Vagina (tissue), 2 donors: Measurements from ENCODE around the gene RPS26. TPM values are rescaled to one million over a fixed set of nuclear protein-coding genes. Genes with fewer than 3 reads are reported as not detected.

Source experiments
- DNase-seq, 2 donors: peaks; one replicate each; pipeline ENCODE4 v3.0.0-alpha.2; 2017; ENCODE audit errors: extremely low spot score in 2 of 2
- H3K27ac ChIP-seq: fragments of 200-600 bp; sonication (generic); one replicate; pipeline ENCODE4 v1.5.1; 2019
- H3K27me3 ChIP-seq: fragments of 200-600 bp; sonication (generic); one replicate; pipeline ENCODE4 v1.5.1; 2019
- H3K36me3 ChIP-seq, 2 donors: fragments of 200-600 bp; sonication (generic); one replicate each; pipeline ENCODE4 v1.5.1; 2017 to 2019
- H3K4me1 ChIP-seq: fragments of 200-600 bp; sonication (generic); one replicate; pipeline ENCODE4 v1.5.1; 2019
- H3K4me3 ChIP-seq, 2 donors: fragments of 200-600 bp; sonication (generic); 1 replicate in 1 of 2; 2 replicates in 1 of 2; pipeline ENCODE4 v1.5.1; 2016 to 2019
- H3K9me3 ChIP-seq: fragments of 200-600 bp; sonication (generic); one replicate; pipeline ENCODE4 v1.5.1; 2019
- POLR2A ChIP-seq, 2 donors: fragments of 450-650 bp; IDR thresholded peaks; one replicate each; pipeline ENCODE4 v1.6.1; 2017; ENCODE audit warnings: antibody characterized with exemption in 2 of 2, mild to moderate bottlenecking in 2 of 2, moderate library complexity in 2 of 2
- POLR2AphosphoS5 ChIP-seq, 2 donors: sonication (generic); formaldehyde crosslinking; IDR thresholded peaks; one replicate each; pipeline ENCODE4 v1.9.0; 2017; ENCODE audit warnings: antibody characterized with exemption in 2 of 2, mild to moderate bottlenecking in 2 of 2, low read depth in 1 of 2; ENCODE audit not compliant: insufficient read depth in 1 of 2
- intact Hi-C: fragments of 100-400 bp; cut with DNase I; formaldehyde crosslinking; loops from one replicate; pipeline ENCODE4 v1.15.1; 2023
- total RNA-seq: library from RNA; depleted of rRNA; stranded (reverse); fragments of >200 nt; gene quantifications from one replicate; pipeline ENCODE4 v1.2.3, GENCODE V29; 2016
- TF ChIP-seq, protein P1 (sequence below), 3 experiments: fragments of 450-650 bp in 2 of 3; fragments of 200-600 bp in 1 of 3; sonication (generic) in 1 of 3; IDR thresholded peaks; one replicate each; pipeline ENCODE4 v1.5.1; 2017 to 2019; ENCODE audit warnings: antibody characterized with exemption in 3 of 3, mild to moderate bottlenecking in 2 of 3, moderate library complexity in 2 of 3

Gene RPS26
- total RNA-seq, 1 donor from 2014 or later, result 597 TPM

DNA sequence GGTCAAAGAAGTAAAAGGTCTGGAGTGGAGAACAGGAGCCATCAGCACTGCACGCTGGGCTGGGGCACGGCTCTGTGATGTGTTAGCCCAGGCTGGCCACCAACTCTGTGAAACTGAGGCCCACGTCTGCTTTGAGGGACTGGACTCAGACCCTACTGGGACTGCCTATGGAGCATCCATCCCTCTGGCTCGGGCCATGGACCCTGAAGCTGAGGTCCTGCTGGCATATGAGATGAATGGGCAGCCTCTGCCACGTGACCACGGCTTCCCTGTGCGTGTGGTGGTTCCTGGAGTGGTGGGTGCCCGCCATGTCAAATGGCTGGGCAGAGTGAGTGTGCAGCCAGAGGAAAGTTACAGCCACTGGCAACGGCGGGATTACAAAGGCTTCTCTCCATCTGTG, 37.5 kb upstream of the RPS26 start:
- intact Hi-C loops, result no loop called here
- Histone ChIP-seq H3K4me1 (peaks cover 16% of the 10 kb centered on the region), H3K36me3 (peaks cover 0 to 15% of the 10 kb centered on the region in 2 donors), H3K27ac (no peak overlapping the region), H3K9me3 (no peaks in the 10 kb centered on the region), H3K27me3 (no peaks in the 10 kb centered on the region), H3K4me3 (no peak overlapping the region)
- DNase-seq, result no peak
- TF ChIP-seq, protein P1, sequence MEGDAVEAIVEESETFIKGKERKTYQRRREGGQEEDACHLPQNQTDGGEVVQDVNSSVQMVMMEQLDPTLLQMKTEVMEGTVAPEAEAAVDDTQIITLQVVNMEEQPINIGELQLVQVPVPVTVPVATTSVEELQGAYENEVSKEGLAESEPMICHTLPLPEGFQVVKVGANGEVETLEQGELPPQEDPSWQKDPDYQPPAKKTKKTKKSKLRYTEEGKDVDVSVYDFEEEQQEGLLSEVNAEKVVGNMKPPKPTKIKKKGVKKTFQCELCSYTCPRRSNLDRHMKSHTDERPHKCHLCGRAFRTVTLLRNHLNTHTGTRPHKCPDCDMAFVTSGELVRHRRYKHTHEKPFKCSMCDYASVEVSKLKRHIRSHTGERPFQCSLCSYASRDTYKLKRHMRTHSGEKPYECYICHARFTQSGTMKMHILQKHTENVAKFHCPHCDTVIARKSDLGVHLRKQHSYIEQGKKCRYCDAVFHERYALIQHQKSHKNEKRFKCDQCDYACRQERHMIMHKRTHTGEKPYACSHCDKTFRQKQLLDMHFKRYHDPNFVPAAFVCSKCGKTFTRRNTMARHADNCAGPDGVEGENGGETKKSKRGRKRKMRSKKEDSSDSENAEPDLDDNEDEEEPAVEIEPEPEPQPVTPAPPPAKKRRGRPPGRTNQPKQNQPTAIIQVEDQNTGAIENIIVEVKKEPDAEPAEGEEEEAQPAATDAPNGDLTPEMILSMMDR (IDR thresholded peaks at IDR 0.05), result no peak
- TF ChIP-seq POLR2A (IDR thresholded peaks at IDR 0.05), result no peak
- no peak for TF ChIP-seq POLR2AphosphoS5 (IDR thresholded peaks at IDR 0.05; ENCODE audit: insufficient read depth in 1 of 2, low read depth in 1 of 2)

DNA sequence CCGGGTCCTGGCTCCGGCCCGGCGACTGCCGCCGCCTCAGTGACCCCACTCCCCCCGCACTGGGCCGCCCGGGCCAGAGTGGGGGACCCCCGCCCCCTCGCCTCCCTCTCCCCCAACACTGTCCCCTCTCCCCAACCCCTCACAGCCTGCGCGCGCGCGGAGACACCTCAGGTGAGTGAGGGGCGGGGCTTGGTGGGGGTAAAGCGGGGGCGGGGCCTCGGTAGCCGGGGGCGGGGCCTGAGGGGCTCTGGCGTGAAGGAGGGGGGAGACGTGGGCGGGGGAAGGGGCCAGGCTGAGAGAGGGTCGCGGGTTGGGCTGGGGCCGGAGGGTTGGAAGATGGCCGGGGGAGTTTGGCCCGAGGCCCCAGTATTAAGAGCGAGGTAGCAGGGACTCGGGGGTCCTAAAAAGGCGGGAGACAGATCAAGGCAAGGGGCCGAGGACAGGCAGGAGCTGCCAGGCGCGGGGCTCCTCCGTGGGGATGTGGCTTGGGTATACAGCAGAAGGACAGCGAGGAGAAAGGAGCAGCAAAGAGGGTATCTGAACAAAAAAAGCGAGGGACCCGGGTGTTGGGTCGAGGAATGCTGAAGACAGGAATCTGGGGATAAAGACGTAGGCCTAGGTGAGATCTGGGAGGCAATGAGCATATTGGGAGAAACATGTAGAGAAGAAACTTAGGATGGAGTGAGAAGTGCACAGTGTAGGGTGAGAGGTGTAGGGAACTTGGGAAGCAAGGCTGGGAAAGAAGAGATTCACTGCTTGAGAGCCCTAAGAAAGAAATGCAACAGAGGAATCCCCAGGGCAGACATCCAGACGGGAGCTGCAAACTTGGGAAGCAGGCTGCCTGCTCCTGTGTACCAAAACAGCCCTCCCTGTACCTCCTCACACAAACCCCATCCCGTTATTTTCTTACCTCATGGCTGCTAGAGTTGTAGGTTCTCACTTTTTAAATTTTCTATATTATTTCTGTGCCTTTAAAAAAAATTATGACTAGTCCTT, 33.9 kb upstream of the RPS26 start:
- peak overlapping the region; percentile 85 to 98 for H3K4me3 ChIP-seq
- no peaks in the 10 kb centered on the region for H3K27me3 ChIP-seq
- peaks cover 0 to 15% of the 10 kb centered on the region in 2 donors for H3K36me3 ChIP-seq
- H3K9me3 ChIP-seq, result no peaks in the 10 kb centered on the region
- peak overlapping the region; percentile 98 for H3K27ac ChIP-seq
- intact Hi-C loops, result no loop called here
- DNase-seq, result no peak
- TF ChIP-seq POLR2AphosphoS5 (IDR thresholded peaks at IDR 0.05; ENCODE audit: insufficient read depth in 1 of 2, low read depth in 1 of 2), result no peak
- TF ChIP-seq, protein P1 (IDR thresholded peaks at IDR 0.05), result no peak
- peaks cover 16% of the 10 kb centered on the region for H3K4me1 ChIP-seq

DNA sequence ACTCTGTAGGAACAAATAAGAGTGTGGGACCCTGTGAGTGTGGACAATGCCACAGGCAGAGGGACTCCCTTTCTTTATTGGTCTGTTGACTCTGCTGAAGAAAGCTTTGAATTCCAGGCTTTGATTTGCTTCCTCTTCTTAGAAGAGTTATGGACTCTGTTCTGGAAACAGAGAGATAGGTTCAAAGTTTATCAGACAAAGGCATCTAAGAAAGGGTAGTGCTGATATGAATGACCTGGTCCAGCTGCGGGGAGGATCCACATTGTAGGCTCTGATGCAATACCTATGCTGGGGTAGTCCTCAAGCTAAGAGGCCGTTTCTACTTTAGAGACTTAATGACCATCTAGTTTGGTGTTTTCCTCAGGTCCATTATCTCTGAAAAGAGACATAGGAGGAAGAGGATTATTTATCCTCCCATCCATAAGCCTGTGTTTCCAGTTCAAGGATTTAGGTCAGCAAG, 31.6 kb upstream of the RPS26 start:
- TF ChIP-seq POLR2A (IDR thresholded peaks at IDR 0.05), result no peak
- TF ChIP-seq POLR2AphosphoS5 (IDR thresholded peaks at IDR 0.05; ENCODE audit: insufficient read depth in 1 of 2, low read depth in 1 of 2), result no peak
- TF ChIP-seq, protein P1 (IDR thresholded peaks at IDR 0.05), result no peak
- no peak overlapping the region for H3K4me3 ChIP-seq
- no peak overlapping the region for H3K27ac ChIP-seq
- H3K4me1 ChIP-seq, result peaks cover 16% of the 10 kb centered on the region
- H3K27me3 ChIP-seq, result no peaks in the 10 kb centered on the region
- H3K36me3 ChIP-seq, result no peaks in the 10 kb centered on the region
- no peaks in the 10 kb centered on the region for H3K9me3 ChIP-seq
- intact Hi-C loops, result no loop called here
- DNase-seq, result no peak

DNA sequence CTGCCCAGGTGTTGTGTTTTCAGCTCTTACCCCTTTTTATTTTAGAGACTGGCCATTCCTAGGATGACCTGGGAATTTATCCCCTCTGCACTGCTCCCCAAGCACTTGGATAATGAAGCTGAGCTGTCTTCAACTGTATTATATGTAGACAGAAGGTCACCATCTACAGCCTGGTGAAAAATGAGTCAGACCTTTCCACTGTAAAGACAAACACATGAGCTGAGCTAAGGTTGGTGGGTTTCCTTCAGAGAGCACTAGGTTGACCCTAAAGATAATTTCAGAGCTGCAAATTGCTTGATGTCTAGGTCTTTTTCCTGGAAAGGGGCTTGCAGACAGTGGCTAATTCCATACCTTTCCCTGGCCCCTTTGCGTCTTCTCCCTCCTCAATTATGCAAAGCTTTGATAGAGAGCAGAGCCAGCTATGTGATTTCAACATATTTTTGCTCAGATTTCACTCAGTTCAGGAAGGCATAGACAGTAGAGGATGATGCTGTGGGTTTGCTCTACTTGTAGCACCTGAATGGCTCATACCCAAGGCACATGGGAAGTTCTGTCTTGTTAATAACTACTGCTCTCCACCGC, 30.1 kb upstream of the RPS26 start:
- peaks cover 15% of the 10 kb centered on the region for H3K4me1 ChIP-seq
- H3K36me3 ChIP-seq, result no peaks in the 10 kb centered on the region
- no peak for DNase-seq
- H3K27ac ChIP-seq, result no peak overlapping the region
- H3K27me3 ChIP-seq, result no peaks in the 10 kb centered on the region
- no peaks in the 10 kb centered on the region for H3K9me3 ChIP-seq
- intact Hi-C loops, result no loop called here
- H3K4me3 ChIP-seq, result no peak overlapping the region
- no peak for TF ChIP-seq POLR2AphosphoS5 (IDR thresholded peaks at IDR 0.05; ENCODE audit: insufficient read depth in 1 of 2, low read depth in 1 of 2)

DNA sequence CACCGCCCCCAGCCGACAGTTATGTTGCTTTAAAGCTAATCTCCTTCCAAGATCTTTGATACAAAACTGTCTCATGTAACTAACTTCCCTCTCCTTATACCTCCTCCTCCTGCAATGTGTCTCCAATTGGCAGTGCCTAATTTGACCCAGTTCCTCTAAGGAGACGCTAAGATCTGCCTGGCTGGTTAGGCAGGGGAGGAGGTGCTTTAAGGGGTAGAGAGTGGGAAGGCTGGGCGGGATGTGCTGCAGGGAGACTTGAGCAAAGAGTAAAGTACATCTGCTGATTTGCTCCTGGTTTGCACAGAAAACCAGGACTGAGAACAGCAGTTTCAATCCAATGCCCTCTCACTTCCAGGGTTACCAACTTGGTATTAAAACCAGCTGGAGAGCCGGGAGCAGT, 28.2 kb upstream of the RPS26 start:
- H3K4me1 ChIP-seq, result peaks cover 1% of the 10 kb centered on the region
- TF ChIP-seq, protein P1 (IDR thresholded peaks at IDR 0.05), result no peak
- TF ChIP-seq POLR2AphosphoS5 (IDR thresholded peaks at IDR 0.05; ENCODE audit: insufficient read depth in 1 of 2, low read depth in 1 of 2), result no peak
- no peak for TF ChIP-seq POLR2A (IDR thresholded peaks at IDR 0.05)
- intact Hi-C loops, result no loop called here
- H3K27ac ChIP-seq, result no peak overlapping the region
- H3K4me3 ChIP-seq, result no peak overlapping the region
- no peak for DNase-seq
- no peaks in the 10 kb centered on the region for H3K9me3 ChIP-seq
- no peaks in the 10 kb centered on the region for H3K36me3 ChIP-seq
- no peaks in the 10 kb centered on the region for H3K27me3 ChIP-seq
